Measurements from ENCODE around the gene TMEM198. TPM values are rescaled to one million over a fixed set of nuclear protein-coding genes. Genes with fewer than 3 reads are reported as not detected.

TMEM198 gene
- total and polyA plus RNA-seq, 2 experiments from 2014 or later, result 5.6 to 13.7 TPM

DNA sequence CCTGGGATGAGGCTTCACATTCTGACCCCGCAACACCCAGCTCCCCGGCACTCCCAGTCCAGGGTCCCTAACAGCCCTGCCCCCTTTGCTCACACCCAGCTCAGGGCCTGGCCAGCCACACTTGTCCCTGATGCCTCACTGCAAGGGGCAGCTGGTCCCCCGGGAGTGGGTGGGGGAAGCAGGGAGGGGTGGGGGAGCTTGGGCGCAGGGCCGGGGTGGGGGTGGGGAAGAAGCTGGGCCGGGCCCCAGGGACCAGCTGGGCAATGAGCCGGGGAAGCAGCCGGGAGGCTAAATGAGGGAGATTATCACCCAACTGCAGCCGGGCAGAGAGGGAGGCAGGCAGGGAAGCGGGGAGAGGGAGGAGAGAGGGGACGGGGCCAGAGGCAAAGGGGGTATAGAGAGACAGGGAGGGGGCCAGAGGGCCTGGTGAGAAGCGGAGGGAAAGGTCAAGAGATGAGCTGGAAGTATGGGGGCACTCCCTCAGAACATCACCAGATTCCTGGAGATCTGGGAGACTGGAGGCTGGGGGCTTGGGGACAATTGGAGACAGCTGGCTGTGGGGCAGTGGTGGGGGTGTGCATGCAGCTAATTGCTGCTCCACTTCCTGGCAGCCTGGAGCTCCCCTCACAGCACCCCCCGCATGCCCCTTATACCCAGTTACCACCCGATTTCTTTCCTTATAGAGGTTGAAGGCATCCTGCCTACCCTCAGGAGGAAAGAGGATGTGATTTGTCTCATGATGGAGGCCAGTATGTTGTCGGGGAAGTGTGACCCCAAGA is 32.1 kb upstream of the TMEM198 start:
- peaks cover 63% of the 10 kb centered on the region for H3K27me3 ChIP-seq (ENCODE audit: insufficient read depth)
- Mint-ChIP-seq H3K4me1 (peaks cover 71% of the 10 kb centered on the region), H3K27ac (no peak overlapping the region), H3K9me3 (no peaks in the 10 kb centered on the region), H3K27me3 (ENCODE audit: insufficient read depth, low read depth, poor library complexity) (peaks cover 68% of the 10 kb centered on the region), H3K4me3 (peak overlapping the region; percentile 36; the same call in 2 of the 3 replicates), H3K36me3 (ENCODE audit: low read depth) (no peaks in the 10 kb centered on the region)
- no peaks in the 10 kb centered on the region for H3K79me2 ChIP-seq (replicated peaks; ENCODE audit: insufficient read depth)
- H4K20me1 ChIP-seq (replicated peaks; ENCODE audit: insufficient read depth), result no peaks in the 10 kb centered on the region
- H2AFZ ChIP-seq, result no peak overlapping the region
- peak; percentile 48 for DNase-seq (ENCODE audit: low spot score)
- H3K4me1 ChIP-seq (ENCODE audit: insufficient read depth), result peaks cover 60% of the 10 kb centered on the region
- H3K4me2 ChIP-seq, result peak overlapping the region; percentile 92
- peaks cover 10% of the 10 kb centered on the region for H3F3A ChIP-seq (replicated peaks; ENCODE audit: low read depth)
- TF ChIP-seq, protein P1, sequence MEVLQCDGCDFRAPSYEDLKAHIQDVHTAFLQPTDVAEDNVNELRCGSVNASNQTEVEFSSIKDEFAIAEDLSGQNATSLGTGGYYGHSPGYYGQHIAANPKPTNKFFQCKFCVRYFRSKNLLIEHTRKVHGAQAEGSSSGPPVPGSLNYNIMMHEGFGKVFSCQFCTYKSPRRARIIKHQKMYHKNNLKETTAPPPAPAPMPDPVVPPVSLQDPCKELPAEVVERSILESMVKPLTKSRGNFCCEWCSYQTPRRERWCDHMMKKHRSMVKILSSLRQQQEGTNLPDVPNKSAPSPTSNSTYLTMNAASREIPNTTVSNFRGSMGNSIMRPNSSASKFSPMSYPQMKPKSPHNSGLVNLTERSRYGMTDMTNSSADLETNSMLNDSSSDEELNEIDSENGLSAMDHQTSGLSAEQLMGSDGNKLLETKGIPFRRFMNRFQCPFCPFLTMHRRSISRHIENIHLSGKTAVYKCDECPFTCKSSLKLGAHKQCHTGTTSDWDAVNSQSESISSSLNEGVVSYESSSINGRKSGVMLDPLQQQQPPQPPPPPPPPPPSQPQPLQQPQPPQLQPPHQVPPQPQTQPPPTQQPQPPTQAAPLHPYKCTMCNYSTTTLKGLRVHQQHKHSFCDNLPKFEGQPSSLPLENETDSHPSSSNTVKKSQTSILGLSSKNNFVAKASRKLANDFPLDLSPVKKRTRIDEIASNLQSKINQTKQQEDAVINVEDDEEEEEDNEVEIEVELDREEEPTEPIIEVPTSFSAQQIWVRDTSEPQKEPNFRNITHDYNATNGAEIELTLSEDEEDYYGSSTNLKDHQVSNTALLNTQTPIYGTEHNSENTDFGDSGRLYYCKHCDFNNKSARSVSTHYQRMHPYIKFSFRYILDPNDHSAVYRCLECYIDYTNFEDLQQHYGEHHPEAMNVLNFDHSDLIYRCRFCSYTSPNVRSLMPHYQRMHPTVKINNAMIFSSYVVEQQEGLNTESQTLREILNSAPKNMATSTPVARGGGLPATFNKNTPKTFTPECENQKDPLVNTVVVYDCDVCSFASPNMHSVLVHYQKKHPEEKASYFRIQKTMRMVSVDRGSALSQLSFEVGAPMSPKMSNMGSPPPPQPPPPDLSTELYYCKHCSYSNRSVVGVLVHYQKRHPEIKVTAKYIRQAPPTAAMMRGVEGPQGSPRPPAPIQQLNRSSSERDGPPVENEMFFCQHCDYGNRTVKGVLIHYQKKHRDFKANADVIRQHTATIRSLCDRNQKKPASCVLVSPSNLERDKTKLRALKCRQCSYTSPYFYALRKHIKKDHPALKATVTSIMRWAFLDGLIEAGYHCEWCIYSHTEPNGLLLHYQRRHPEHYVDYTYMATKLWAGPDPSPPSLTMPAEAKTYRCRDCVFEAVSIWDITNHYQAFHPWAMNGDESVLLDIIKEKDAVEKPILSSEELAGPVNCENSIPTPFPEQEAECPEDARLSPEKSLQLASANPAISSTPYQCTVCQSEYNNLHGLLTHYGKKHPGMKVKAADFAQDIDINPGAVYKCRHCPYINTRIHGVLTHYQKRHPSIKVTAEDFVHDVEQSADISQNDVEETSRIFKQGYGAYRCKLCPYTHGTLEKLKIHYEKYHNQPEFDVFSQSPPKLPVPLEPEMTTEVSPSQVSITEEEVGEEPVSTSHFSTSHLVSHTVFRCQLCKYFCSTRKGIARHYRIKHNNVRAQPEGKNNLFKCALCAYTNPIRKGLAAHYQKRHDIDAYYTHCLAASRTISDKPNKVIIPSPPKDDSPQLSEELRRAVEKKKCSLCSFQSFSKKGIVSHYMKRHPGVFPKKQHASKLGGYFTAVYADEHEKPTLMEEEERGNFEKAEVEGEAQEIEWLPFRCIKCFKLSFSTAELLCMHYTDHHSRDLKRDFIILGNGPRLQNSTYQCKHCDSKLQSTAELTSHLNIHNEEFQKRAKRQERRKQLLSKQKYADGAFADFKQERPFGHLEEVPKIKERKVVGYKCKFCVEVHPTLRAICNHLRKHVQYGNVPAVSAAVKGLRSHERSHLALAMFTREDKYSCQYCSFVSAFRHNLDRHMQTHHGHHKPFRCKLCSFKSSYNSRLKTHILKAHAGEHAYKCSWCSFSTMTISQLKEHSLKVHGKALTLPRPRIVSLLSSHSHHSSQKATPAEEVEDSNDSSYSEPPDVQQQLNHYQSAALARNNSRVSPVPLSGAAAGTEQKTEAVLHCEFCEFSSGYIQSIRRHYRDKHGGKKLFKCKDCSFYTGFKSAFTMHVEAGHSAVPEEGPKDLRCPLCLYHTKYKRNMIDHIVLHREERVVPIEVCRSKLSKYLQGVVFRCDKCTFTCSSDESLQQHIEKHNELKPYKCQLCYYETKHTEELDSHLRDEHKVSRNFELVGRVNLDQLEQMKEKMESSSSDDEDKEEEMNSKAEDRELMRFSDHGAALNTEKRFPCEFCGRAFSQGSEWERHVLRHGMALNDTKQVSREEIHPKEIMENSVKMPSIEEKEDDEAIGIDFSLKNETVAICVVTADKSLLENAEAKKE (CRISPR knock-in tag; IDR thresholded peaks at IDR 0.05), result no peak
- TF ChIP-seq STAT1 (IDR thresholded peaks at IDR 0.05; ENCODE audit: unreplicated experiment) (no peak), EZH2phosphoT487 (IDR thresholded peaks at IDR 0.05; ENCODE audit: unreplicated experiment) (no peak), JUNB (IDR thresholded peaks at IDR 0.05; ENCODE audit: unreplicated experiment) (no peak), ZNF114 (CRISPR knock-in tag; IDR thresholded peaks at IDR 0.05) (no peak), EZH2 (IDR thresholded peaks at IDR 0.05; ENCODE audit: low read depth, unreplicated experiment) (no peak), ZNF331 (CRISPR knock-in tag; IDR thresholded peaks at IDR 0.05; ENCODE audit: low read depth) (no peak), CREB1 (CRISPR knock-in tag; IDR thresholded peaks at IDR 0.05; ENCODE audit: low read depth) (no peak), NANOG (IDR thresholded peaks at IDR 0.05; ENCODE audit: borderline replicate concordance) (no peak), POLR2AphosphoS5 (IDR thresholded peaks at IDR 0.05; ENCODE audit: low read depth) (no peak)
- TF ChIP-seq, protein P2, sequence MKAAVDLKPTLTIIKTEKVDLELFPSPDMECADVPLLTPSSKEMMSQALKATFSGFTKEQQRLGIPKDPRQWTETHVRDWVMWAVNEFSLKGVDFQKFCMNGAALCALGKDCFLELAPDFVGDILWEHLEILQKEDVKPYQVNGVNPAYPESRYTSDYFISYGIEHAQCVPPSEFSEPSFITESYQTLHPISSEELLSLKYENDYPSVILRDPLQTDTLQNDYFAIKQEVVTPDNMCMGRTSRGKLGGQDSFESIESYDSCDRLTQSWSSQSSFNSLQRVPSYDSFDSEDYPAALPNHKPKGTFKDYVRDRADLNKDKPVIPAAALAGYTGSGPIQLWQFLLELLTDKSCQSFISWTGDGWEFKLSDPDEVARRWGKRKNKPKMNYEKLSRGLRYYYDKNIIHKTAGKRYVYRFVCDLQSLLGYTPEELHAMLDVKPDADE (IDR thresholded peaks at IDR 0.05), result no peak
- TF ChIP-seq, protein P3, sequence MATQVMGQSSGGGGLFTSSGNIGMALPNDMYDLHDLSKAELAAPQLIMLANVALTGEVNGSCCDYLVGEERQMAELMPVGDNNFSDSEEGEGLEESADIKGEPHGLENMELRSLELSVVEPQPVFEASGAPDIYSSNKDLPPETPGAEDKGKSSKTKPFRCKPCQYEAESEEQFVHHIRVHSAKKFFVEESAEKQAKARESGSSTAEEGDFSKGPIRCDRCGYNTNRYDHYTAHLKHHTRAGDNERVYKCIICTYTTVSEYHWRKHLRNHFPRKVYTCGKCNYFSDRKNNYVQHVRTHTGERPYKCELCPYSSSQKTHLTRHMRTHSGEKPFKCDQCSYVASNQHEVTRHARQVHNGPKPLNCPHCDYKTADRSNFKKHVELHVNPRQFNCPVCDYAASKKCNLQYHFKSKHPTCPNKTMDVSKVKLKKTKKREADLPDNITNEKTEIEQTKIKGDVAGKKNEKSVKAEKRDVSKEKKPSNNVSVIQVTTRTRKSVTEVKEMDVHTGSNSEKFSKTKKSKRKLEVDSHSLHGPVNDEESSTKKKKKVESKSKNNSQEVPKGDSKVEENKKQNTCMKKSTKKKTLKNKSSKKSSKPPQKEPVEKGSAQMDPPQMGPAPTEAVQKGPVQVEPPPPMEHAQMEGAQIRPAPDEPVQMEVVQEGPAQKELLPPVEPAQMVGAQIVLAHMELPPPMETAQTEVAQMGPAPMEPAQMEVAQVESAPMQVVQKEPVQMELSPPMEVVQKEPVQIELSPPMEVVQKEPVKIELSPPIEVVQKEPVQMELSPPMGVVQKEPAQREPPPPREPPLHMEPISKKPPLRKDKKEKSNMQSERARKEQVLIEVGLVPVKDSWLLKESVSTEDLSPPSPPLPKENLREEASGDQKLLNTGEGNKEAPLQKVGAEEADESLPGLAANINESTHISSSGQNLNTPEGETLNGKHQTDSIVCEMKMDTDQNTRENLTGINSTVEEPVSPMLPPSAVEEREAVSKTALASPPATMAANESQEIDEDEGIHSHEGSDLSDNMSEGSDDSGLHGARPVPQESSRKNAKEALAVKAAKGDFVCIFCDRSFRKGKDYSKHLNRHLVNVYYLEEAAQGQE (IDR thresholded peaks at IDR 0.05; ENCODE audit: unreplicated experiment), result no peak
- TF ChIP-seq, protein P4, sequence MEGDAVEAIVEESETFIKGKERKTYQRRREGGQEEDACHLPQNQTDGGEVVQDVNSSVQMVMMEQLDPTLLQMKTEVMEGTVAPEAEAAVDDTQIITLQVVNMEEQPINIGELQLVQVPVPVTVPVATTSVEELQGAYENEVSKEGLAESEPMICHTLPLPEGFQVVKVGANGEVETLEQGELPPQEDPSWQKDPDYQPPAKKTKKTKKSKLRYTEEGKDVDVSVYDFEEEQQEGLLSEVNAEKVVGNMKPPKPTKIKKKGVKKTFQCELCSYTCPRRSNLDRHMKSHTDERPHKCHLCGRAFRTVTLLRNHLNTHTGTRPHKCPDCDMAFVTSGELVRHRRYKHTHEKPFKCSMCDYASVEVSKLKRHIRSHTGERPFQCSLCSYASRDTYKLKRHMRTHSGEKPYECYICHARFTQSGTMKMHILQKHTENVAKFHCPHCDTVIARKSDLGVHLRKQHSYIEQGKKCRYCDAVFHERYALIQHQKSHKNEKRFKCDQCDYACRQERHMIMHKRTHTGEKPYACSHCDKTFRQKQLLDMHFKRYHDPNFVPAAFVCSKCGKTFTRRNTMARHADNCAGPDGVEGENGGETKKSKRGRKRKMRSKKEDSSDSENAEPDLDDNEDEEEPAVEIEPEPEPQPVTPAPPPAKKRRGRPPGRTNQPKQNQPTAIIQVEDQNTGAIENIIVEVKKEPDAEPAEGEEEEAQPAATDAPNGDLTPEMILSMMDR (conservative IDR thresholded peaks at IDR 0.05; ENCODE audit: low read depth in 2 of 2), result no peak
- peak overlapping the region; percentile 30; the same call in 1 of the 2 replicates for H3K4me3 ChIP-seq
- H3K9me2 ChIP-seq (ENCODE audit: insufficient read depth), result no peaks in the 10 kb centered on the region
- no peak overlapping the region for H3K27ac ChIP-seq (ENCODE audit: low read depth)
- no peak for ATAC-seq
- no peaks in the 10 kb centered on the region for H3K36me3 ChIP-seq (ENCODE audit: insufficient read depth)

Data from GM23338 (cell line).